Femur (tissue), 1 donor: ENCODE data around the gene SLC4A2.
A peak's percentile ranks its signal among the peaks of the same experiment; 100 is the strongest.

Experiments used
- DNase-seq: peaks from one replicate; pipeline ENCODE4 v3.0.0-alpha.2; 2017

SLC4A2 gene

GRCh38 chr7:151045262-151045661 lies 14.1 kb upstream of the SLC4A2 start:
- DNase-seq, result no peak

DNA sequence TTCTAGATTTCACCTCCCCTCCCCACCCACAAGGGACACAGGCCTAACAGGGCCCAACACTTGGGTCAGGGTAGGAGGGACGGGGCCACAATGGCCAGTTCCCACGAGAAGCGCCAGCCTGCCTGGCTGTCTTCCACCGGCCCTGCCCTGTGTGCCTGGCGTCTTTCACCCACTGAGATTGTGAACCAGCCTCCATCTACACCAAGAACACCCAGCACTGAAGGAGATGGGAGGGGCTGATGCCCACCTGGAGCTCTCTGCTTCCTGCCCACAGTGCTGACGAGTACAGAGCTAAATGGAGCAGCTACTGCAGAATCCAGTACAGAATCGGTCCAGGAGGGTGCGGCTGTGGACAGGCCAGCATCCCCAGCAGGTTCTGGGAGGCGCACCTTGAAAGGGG lies 13.4 kb upstream of the SLC4A2 start:
- no peak for DNase-seq

DNA sequence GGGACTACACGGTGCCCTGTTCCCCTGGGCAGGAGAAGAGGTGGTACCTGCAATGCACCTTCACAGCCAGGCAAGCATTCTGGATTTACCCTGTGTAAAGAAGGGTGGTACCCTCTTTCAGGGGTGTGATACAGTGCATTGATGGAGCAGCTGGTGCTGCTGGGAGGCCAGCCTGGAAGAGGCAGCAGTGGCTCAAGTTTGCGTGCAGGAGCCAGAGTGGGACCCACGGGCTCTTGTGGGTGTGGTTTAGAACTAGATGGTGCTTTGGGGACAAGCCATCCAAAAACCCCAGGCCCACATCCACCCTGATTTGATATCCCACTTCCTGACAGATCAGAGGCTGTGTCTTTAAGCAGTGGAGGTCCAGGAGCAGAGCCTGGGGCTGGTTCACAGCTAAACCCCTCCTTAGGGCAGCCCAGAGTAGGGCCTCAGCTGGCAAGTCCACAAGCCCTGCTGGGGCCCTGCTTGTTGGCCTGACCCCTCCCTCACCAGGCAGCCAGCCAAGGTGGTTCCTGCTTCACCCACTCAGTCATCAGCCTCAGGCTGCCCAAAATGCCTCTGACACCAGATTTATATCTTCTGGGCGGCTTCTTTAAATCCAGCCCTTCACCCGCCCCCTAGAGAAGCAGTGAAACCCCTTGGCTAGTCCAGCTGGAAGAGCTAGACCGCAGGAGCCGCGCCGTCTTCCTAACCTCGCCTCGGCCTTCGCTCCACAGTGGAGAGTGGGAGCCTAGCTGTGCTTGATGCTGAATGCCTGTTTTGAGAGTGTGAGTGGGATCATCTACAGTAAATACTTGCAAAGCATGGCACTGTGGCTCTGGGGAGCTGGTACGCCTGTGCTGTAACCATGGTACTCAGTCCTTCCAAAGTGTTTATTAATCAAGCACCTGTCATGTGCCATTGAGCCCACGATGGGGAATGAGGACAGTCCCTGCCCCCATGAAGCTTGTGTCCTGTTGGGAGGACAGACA lies 12.5 kb upstream of the SLC4A2 start:
- peak; percentile 88 for DNase-seq

GRCh38 chr7:151047976-151048815 lies 11.2 kb upstream of the SLC4A2 start, which contains the start of gene ASIC3:
Gene ASIC3 (plus strand): TSS chr7:151048531. CDS start chr7:151048886, 355 bp downstream.
- DNase-seq, result no peak

- DNase-seq, result no peak
Observed at GRCh38 chr7:151048911-151049463, 10.4 kb upstream of the SLC4A2 start.

- peak; percentile 84 for DNase-seq
Observed at GRCh38 chr7:151051108-151051507, 8.3 kb upstream of the SLC4A2 start.

- DNase-seq, result no peak
Observed at GRCh38 chr7:151053096-151053495, 6.3 kb upstream of the SLC4A2 start.

GRCh38 chr7:151053751-151054150 lies 5.6 kb upstream of the SLC4A2 start:
- no peak for DNase-seq

GRCh38 chr7:151056283-151056665 lies 3.1 kb upstream of the SLC4A2 start:
- DNase-seq, result no peak

GRCh38 chr7:151056666-151057505 lies 2.5 kb upstream of the SLC4A2 start:
- DNase-seq, result no peak

DNA sequence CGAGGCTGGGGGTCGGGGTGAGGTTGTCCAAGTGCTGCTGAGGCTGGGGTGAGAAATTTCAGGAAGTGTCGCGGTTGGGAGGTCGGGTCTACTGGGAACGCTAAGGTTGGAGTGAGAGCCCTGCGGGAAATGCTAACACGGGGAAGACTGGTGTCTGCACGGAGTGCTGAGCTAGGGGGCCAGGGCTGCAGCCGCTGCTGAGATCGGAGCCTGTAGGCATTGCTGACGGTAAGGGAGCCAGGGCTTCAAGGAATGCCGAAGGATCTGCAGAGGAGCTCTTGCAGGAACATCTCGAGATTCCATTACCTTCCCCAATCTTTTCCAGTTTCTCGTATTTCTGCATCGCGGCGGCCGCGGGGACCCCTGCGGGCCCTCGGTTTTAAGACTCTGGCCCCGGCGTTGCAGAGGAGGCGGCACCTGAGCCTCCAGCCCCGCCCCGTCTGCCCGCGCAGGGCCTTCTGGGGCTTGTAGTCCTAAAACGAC lies 1.8 kb upstream of the SLC4A2 start, which contains the start of gene CDK5:
Gene CDK5, minus strand, starts transcription at position 392 of the 483 bp plus-strand sequence. Its CDS starts 49 bp downstream, at position 343.
- DNase-seq, result no peak

GRCh38 chr7:151057989-151058780 lies 1.2 kb upstream of the SLC4A2 start:
- peak; percentile 99 for DNase-seq

DNA sequence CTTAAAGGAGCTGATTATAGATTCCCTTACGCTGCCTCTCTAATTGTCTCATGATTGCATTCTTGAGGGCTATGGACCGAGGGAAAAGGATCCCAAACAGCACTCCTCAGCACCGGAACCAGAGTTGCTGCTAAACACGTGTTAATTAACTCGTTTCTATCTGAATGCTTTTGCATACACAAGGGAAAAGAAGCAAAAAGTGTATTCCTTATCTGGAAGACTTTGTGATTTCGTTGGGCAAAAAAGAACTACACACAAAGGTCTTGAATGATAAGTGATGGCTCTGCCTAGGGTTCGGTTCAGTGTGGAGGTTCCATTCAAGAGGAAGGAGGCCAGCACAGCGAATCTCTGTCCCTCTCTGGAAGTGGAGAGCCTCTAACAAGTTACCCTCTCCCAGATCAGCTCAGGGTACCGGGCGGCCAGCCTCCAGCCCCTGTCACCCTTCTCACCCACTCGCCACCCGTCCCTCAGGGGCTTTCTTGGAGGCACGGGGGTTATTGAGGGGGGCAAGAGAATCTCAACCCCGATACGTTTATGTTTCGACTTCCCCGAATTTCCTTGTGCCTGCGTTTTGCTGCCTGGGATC lies 515 bp upstream of the SLC4A2 start:
- DNase-seq, result no peak

GRCh38 chr7:151060113-151060415 lies 675 bp downstream of the SLC4A2 start:
- DNase-seq, result no peak

GRCh38 chr7:151060416-151061212 lies 1.2 kb downstream of the SLC4A2 start:
- peak; percentile 65 for DNase-seq

DNA sequence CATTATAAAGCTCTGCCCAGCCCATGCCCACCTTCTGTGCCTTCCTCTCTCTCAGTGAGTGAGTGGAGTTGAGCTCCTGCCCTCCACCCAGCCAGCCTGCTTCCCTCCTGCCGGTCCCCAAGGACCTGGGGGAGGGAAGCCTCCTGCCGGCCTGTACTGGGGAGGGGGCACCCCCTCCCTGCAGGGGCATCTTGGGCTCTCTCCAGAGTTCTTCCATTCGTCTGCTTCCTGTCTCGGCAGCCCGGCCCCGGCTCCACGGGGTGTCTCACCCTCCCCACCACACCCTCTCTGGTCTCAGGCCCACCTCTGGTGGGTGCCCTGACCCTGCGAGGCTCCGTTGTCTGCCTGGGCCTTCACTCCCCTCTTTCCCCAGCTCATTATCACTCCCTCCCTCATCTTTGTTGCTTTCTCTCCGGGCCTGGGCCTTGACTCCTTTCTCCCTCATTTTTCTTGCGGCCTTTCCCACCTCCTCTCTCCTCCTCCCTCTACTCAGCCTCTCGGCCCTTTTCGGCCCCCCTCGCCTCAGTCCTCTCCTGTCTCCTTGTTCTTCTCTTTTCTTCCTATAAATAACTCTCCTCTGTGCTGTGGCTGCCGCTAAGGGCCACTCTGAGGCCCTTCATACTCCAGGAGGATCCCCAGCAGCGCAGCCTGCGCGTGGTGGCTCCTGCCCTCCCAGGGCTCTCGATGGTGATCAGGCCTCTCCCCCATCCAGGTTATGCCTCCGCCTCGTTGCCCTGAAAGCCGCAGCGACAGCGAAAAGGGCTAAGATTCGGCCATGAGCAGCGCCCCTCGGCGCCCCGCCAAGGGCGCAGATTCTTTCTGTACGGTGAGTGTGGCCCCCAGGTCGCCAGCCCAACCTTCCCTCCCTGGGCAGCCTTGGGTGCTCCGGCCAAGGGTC lies 2.1 kb downstream of the SLC4A2 start:
- no peak for DNase-seq

- DNase-seq, result no peak
Observed at GRCh38 chr7:151062111-151062398, 2.7 kb downstream of the SLC4A2 start.

DNA sequence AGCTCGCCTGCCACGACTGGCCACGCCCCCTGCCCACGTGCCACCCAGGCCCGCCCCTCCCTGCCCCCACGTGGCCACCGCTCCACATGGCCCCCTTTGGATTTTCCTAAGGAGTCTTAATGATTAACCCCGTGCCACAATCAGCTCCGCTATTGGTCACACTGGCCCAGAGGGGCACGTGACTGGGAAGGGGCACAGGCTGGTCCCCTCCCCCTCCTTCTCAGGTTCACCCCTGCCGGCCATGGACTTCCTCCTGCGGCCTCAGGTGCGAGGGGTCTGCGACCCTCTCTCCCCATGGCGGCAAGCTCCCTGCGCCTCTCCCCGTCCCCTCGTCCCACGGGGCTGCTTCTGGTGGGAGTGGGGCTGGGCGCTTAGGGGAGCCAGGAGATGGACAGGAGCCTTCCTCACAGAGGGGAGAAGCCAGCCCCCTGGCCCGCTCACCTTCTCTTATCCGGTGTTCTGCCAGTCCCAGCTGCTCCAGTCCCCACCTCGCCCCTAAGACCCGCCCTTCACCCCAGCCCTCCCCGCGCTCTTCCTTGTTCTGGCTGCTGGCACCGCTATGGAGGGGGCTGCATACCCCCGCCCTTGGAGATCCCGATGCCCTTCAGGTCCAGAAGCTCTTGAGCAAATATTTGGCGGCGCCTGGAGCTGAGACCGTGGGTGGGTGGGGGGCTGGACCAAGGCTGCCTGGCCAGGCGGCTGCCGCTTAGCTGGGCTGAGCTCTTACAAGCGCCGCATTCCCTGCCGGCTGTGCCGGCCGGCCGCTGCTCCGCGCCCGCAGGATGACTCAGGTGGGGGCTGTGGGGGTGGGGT lies 3.2 kb downstream of the SLC4A2 start:
- DNase-seq, result no peak
